ENCODE results near the gene KCTD10.
"Not testable (repeated sequence)": the region's sequence is repeated elsewhere in the genome, so short reads cannot be mapped to it uniquely, and the experiment has no call there.

The KCTD10 gene

DNA sequence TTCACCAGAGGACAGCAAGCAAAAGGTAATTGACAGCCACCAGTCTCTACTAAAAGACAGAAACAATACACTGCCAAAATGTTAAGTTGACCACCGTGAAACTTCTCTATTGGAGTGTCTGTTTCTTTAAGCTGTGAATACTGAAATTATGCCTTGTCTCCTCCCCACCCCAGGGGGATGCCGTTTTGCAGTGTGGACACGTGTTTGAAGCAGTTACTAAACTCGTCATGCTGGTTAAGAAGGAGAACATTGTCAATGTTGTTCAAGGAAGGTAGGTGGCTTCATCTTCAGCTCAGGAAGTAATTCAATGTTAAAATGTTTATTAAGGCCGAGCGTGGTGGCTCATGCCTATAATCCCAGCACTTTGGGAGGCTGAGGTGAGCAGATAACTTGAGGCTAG is 32.8 kb downstream of the KCTD10 start:
- Histone ChIP-seq H3K4me1 (ENCODE audit: insufficient read depth, low read length) (peaks cover 7% of the 10 kb centered on the region), H3K36me3 (ENCODE audit: insufficient read depth, low read length) (peaks cover 21% of the 10 kb centered on the region), H3K27me3 (ENCODE audit: control insufficient read depth in 1 of 2, insufficient read depth in 2 of 2, low read length in 2 of 2) (no peaks in the 10 kb centered on the region), H3K4me3 (ENCODE audit: low read depth in 1 of 2, low read length in 2 of 2) (no peak overlapping the region), H3K27ac (ENCODE audit: low read depth, low read length) (no peak overlapping the region), H3K9me3 (ENCODE audit: low read length) (no peaks in the 10 kb centered on the region), H3K9ac (ENCODE audit: low read length) (no peak overlapping the region)

- Histone ChIP-seq H3K27ac (ENCODE audit: low read depth, low read length) (no peak overlapping the region), H3K36me3 (ENCODE audit: insufficient read depth, low read length) (peaks cover 21% of the 10 kb centered on the region)
Observed at GRCh38 chr12:109443794-109444193, 33.3 kb downstream of the KCTD10 start.

GRCh38 chr12:109440851-109441490 is 36.1 kb downstream of the KCTD10 start:
- Histone ChIP-seq H3K4me1 (ENCODE audit: insufficient read depth, low read length) (no peaks in the 10 kb centered on the region), H3K9ac (ENCODE audit: low read length) (no peak overlapping the region), H3K9me3 (ENCODE audit: low read length) (no peaks in the 10 kb centered on the region), H3K27ac (ENCODE audit: low read depth, low read length) (no peak overlapping the region), H3K4me3 (ENCODE audit: low read depth in 1 of 2, low read length in 2 of 2) (no peak overlapping the region), H3K27me3 (ENCODE audit: control insufficient read depth in 1 of 2, insufficient read depth in 2 of 2, low read length in 2 of 2) (no peaks in the 10 kb centered on the region), H3K36me3 (ENCODE audit: insufficient read depth, low read length) (peaks cover 12% of the 10 kb centered on the region)

More at GRCh38 chr12:109443794-109444193, 33.3 kb downstream of the KCTD10 start:
- Histone ChIP-seq H3K9me3 (ENCODE audit: low read length) (no peaks in the 10 kb centered on the region), H3K4me3 (ENCODE audit: low read depth in 1 of 2, low read length in 2 of 2) (no peak overlapping the region), H3K9ac (ENCODE audit: low read length) (no peak overlapping the region), H3K27me3 (ENCODE audit: control insufficient read depth in 1 of 2, insufficient read depth in 2 of 2, low read length in 2 of 2) (no peaks in the 10 kb centered on the region), H3K4me1 (ENCODE audit: insufficient read depth, low read length) (peaks cover 3% of the 10 kb centered on the region)

DNA sequence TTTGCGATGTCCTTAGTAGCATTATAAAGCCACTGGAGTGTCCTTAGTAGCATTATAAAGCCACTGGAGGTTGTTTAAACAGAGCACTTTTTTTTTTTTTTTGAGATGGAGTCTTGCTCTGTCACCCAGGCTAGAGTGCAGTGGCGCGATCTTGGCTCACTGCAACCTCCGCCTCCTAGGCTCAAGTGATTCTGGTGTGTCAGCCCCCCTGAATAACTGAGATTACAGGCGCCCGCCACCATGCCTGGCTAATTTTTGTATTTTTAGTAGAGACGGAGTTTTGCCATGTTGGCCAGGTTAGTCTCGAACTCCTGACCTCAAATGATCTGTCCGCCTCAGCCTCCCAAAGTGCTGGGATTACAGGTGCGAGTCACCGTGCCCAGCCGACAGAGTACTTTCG is 37.1 kb downstream of the KCTD10 start:
- not testable (repeated sequence) for H3K27me3 ChIP-seq (ENCODE audit: control insufficient read depth in 1 of 2, insufficient read depth in 2 of 2, low read length in 2 of 2); H3K9ac ChIP-seq (ENCODE audit: low read length); H3K36me3 ChIP-seq (ENCODE audit: insufficient read depth, low read length); H3K4me3 ChIP-seq (ENCODE audit: low read depth in 1 of 2, low read length in 2 of 2); H3K4me1 ChIP-seq (ENCODE audit: insufficient read depth, low read length); H3K27ac ChIP-seq (ENCODE audit: low read depth, low read length); H3K9me3 ChIP-seq (ENCODE audit: low read length)

DNA sequence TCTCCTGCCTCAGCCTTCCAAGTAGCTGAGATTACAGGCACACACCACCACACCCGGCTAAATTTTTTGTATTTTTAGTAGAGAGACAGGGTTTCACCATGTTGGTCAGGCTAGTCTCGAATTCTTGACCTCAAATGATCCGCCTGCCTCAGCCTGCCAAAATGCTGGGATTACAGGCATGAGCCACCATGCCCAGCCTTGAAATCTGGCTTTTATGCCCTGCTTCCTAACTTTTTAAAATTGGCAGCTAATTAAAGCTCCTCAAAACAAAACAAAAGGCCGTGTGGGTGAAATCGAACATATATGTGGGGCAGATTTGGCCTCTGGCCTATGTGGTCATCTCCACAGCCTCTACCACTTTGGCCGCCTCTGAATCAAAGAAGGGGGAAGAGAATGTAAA is 37.9 kb downstream of the KCTD10 start:
- Histone ChIP-seq H3K4me3 (ENCODE audit: low read depth in 1 of 2, low read length in 2 of 2) (no peak overlapping the region), H3K4me1 (ENCODE audit: insufficient read depth, low read length) (no peaks in the 10 kb centered on the region), H3K27ac (ENCODE audit: low read depth, low read length) (no peak overlapping the region)

DNA sequence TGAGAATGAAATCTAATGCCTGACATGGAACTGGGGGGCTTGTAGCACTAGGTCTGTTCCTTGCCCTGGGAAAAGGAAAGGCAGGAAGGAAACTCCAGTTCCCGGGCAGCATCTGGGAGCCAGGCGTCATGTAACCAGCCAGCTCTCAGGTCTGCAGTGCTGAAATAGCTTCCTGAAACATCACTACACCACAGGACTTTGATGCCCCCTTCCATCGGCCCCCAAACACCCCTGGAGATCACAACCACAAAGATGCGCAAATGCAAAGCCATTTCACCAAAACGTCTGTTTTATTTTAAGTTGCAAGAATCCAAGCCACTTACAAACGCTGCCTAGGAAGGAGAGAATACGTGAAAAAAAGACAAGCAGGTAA is 40.9 kb downstream of the KCTD10 start:
- Histone ChIP-seq H3K4me3 (ENCODE audit: low read depth in 1 of 2, low read length in 2 of 2) (no peak overlapping the region), H3K27me3 (ENCODE audit: control insufficient read depth in 1 of 2, insufficient read depth in 2 of 2, low read length in 2 of 2) (no peaks in the 10 kb centered on the region), H3K9ac (ENCODE audit: low read length) (no peak overlapping the region), H3K9me3 (ENCODE audit: low read length) (no peaks in the 10 kb centered on the region), H3K27ac (ENCODE audit: low read depth, low read length) (no peak overlapping the region), H3K4me1 (ENCODE audit: insufficient read depth, low read length) (peaks cover 11% of the 10 kb centered on the region), H3K36me3 (ENCODE audit: insufficient read depth, low read length) (no peaks in the 10 kb centered on the region)

More for the DNA sequence above, 37.9 kb downstream of the KCTD10 start:
- no peaks in the 10 kb centered on the region for H3K27me3 ChIP-seq (ENCODE audit: control insufficient read depth in 1 of 2, insufficient read depth in 2 of 2, low read length in 2 of 2)
- no peak overlapping the region for H3K9ac ChIP-seq (ENCODE audit: low read length)
- H3K9me3 ChIP-seq (ENCODE audit: low read length), result no peaks in the 10 kb centered on the region
- peaks cover 8% of the 10 kb centered on the region for H3K36me3 ChIP-seq (ENCODE audit: insufficient read depth, low read length)

DNA sequence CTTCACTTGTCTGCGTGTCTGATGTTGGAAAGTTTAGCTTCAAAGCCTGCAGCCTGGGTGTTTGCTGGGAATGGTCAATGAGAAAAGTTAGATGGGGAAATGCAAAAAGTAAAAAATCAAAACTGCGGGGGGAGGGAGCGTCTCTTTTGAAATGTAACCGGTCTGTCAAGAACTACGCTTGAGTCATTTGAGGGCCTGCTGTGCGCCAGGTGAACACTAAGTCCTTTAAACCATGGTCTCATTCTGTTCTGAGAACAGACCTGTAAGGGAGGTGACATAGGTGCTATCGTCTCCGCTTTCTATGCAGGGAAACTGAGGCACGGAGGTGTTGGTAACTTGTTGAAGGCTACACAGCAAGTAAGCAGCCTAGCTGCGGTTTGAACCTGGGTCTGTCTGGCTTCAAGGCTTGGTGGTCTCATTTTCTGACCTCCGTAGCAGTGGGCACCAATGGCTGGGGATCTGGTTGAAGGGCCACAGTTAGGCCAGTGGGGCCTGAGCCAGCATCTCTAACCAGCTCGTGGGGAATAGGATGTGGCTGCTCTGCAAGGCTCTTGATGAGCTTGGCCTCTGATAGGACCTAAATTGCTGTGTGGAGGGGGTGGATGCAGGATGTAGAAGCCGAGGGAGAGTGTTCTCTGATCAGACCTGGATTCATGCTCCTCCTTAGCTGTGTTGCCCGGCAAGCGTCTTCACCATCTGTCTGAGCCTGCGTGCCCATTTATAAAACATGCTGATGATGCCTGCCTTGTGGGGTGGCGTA is 41.5 kb downstream of the KCTD10 start:
- no peak overlapping the region for H3K9ac ChIP-seq (ENCODE audit: low read length)
- H3K9me3 ChIP-seq (ENCODE audit: low read length), result no peaks in the 10 kb centered on the region
- no peak overlapping the region for H3K27ac ChIP-seq (ENCODE audit: low read depth, low read length)
- H3K4me1 ChIP-seq (ENCODE audit: insufficient read depth, low read length), result peaks cover 11% of the 10 kb centered on the region
- H3K4me3 ChIP-seq (ENCODE audit: low read depth in 1 of 2, low read length in 2 of 2), result no peak overlapping the region
- H3K36me3 ChIP-seq (ENCODE audit: insufficient read depth, low read length), result no peaks in the 10 kb centered on the region
- H3K27me3 ChIP-seq (ENCODE audit: control insufficient read depth in 1 of 2, insufficient read depth in 2 of 2, low read length in 2 of 2), result no peaks in the 10 kb centered on the region

- Histone ChIP-seq H3K36me3 (ENCODE audit: insufficient read depth, low read length) (no peaks in the 10 kb centered on the region), H3K27me3 (ENCODE audit: control insufficient read depth in 1 of 2, insufficient read depth in 2 of 2, low read length in 2 of 2) (no peaks in the 10 kb centered on the region), H3K9me3 (ENCODE audit: low read length) (no peaks in the 10 kb centered on the region), H3K4me1 (ENCODE audit: insufficient read depth, low read length) (peaks cover 11% of the 10 kb centered on the region), H3K4me3 (ENCODE audit: low read depth in 1 of 2, low read length in 2 of 2) (no peak overlapping the region), H3K9ac (ENCODE audit: low read length) (no peak overlapping the region), H3K27ac (ENCODE audit: low read depth, low read length) (no peak overlapping the region)
Observed at GRCh38 chr12:109434582-109434981, 42.5 kb downstream of the KCTD10 start.

- no peaks in the 10 kb centered on the region for H3K36me3 ChIP-seq (ENCODE audit: insufficient read depth, low read length)
- H3K27ac ChIP-seq (ENCODE audit: low read depth, low read length), result no peak overlapping the region
- no peaks in the 10 kb centered on the region for H3K9me3 ChIP-seq (ENCODE audit: low read length)
- H3K4me1 ChIP-seq (ENCODE audit: insufficient read depth, low read length), result peaks cover 11% of the 10 kb centered on the region
- H3K4me3 ChIP-seq (ENCODE audit: low read depth in 1 of 2, low read length in 2 of 2), result no peak overlapping the region
- no peaks in the 10 kb centered on the region for H3K27me3 ChIP-seq (ENCODE audit: control insufficient read depth in 1 of 2, insufficient read depth in 2 of 2, low read length in 2 of 2)
- H3K9ac ChIP-seq (ENCODE audit: low read length), result peak overlapping the region; percentile 3
Observed at GRCh38 chr12:109433618-109434017, 43.5 kb downstream of the KCTD10 start.

DNA sequence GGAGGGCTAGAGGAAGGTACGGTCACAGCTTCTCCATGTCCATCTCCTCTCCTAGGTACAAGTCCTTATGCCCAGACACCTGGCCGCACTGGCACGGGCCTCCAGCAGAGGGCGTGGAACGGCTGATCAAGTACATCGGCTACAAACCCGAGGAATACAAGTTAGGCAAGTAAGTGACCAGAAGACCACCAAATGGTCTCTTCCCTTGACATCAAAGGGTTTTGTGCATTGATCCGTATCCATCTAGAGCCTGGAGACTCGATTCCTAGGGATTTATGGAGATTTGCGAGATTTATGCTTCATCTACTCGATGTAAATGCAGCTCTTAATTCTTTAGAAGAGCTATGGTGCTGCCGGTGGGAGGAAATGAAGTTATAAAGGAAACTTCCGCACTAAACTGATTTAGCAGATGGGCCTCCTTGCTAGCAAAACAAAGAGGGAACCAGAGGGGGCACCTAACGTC is 44.2 kb downstream of the KCTD10 start:
- Histone ChIP-seq H3K36me3 (ENCODE audit: insufficient read depth, low read length) (no peaks in the 10 kb centered on the region), H3K4me3 (ENCODE audit: low read depth in 1 of 2, low read length in 2 of 2) (no peak overlapping the region), H3K27me3 (ENCODE audit: control insufficient read depth in 1 of 2, insufficient read depth in 2 of 2, low read length in 2 of 2) (no peaks in the 10 kb centered on the region), H3K9ac (ENCODE audit: low read length) (peak overlapping the region; percentile 3), H3K4me1 (ENCODE audit: insufficient read depth, low read length) (peaks cover 11% of the 10 kb centered on the region), H3K27ac (ENCODE audit: low read depth, low read length) (no peak overlapping the region), H3K9me3 (ENCODE audit: low read length) (no peaks in the 10 kb centered on the region)

DNA sequence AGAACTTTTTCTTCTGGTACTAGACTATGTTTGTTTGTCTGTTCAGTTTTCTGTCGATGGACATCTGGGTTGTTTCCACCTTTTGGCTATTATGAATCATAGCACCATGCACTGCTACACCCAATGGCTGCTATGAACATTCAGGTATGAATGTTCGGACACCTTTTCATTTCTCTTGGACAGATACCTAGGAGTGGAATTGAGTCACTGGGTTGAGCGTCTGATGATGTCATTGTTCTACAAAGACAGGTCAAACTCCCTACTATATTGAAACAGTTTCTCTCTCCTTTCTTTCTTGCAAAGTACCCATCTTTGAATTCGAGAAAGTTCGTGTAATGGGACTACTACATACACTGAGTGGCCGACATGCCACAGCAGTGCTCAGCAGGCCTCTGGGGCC is 44.7 kb downstream of the KCTD10 start:
- no peak overlapping the region for H3K27ac ChIP-seq (ENCODE audit: low read depth, low read length)
- H3K4me3 ChIP-seq (ENCODE audit: low read depth in 1 of 2, low read length in 2 of 2), result no peak overlapping the region
- no peak overlapping the region for H3K9ac ChIP-seq (ENCODE audit: low read length)
- H3K9me3 ChIP-seq (ENCODE audit: low read length), result no peaks in the 10 kb centered on the region
- H3K4me1 ChIP-seq (ENCODE audit: insufficient read depth, low read length), result peaks cover 11% of the 10 kb centered on the region
- H3K36me3 ChIP-seq (ENCODE audit: insufficient read depth, low read length), result no peaks in the 10 kb centered on the region
- H3K27me3 ChIP-seq (ENCODE audit: control insufficient read depth in 1 of 2, insufficient read depth in 2 of 2, low read length in 2 of 2), result no peaks in the 10 kb centered on the region

GRCh38 chr12:109430244-109430643 is 46.9 kb downstream of the KCTD10 start:
- Histone ChIP-seq H3K27ac (ENCODE audit: low read depth, low read length) (no peak overlapping the region), H3K9ac (ENCODE audit: low read length) (no peak overlapping the region), H3K27me3 (ENCODE audit: control insufficient read depth in 1 of 2, insufficient read depth in 2 of 2, low read length in 2 of 2) (no peaks in the 10 kb centered on the region), H3K9me3 (ENCODE audit: low read length) (no peaks in the 10 kb centered on the region), H3K4me1 (ENCODE audit: insufficient read depth, low read length) (peaks cover 11% of the 10 kb centered on the region), H3K36me3 (ENCODE audit: insufficient read depth, low read length) (no peaks in the 10 kb centered on the region), H3K4me3 (ENCODE audit: low read depth in 1 of 2, low read length in 2 of 2) (no peak overlapping the region)

Measured in muscle layer of colon (tissue), 2 donors.